Hindlimb muscle (tissue), 1 donor: ENCODE results near the gene BTBD6. TPM values are rescaled to one million over a fixed set of nuclear protein-coding genes. Genes with fewer than 3 reads are reported as not detected.

Experiments
- DNase-seq: peaks from one replicate; pipeline ENCODE4 v3.0.0-alpha.2; 2013
- polyA plus RNA-seq: library from polyadenylated mRNA; unstranded; fragments of 120-200 nt; gene quantifications from one replicate; pipeline ENCODE4 v1.2.1, GENCODE V29; 2013; ENCODE audit not compliant: insufficient read length

Gene BTBD6
- 45.3 TPM for polyA plus RNA-seq

DNA sequence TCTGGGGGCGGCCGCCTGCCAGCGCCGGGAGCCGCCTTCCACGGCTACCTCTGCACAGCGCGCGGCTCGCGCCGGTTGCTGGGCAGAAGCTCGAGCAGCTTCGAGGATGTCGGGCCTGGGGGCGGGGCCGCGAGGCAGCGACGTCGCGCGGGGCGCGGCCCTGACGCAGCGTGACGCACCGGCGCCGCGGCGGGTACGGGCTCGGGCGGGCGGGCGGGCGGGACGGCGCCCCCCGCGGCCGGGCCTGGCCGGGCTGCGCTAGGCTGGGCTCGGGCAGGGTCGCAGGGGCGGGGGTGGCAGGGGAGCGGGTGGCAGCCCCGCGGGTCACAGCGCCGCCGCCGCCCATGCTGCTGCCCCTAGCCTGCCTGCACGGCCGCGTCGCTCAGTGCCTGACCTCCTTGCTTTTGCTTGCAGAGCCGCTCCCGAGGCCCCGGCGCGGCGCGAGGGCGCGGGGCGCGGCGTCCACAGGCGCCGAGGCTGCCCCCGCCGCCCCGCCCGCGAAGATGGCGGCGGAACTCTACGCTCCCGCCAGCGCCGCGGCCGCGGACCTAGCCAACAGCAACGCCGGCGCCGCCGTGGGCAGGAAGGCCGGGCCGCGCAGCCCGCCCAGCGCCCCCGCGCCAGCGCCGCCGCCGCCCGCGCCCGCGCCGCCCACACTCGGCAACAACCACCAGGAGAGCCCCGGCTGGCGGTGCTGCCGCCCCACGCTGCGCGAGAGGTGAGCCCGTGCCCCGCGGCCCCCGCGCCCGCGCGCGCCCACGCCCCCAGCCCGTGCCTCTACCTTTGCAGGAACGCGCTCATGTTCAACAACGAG is at the start of gene BTBD6:
Gene BTBD6 (plus strand): TSS at position 166 of the 814 bp plus-strand sequence. CDS start 179 bp downstream, at position 345.
- peak; percentile 93 for DNase-seq

DNA sequence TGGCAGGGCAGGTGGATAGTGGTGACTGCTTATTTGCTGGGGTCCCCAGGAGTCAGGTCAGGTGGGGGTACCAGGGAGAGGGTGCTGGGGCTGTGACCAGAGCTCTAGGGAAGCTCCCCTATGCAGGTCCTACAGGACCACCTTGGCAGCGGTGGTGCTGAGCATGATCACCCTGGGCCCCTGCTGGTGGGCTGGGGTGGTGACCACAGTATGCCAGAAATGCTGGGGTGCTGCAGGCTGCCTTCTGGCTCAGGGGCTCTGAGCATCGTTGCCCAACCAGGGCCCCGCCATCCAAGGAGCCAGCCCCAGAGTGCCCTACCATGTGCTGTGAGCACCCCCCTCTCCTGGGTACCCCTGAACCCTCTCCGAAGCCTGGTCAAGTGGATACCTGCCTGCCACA is 49.7 kb upstream of the BTBD6 start:
- DNase-seq, result no peak

DNA sequence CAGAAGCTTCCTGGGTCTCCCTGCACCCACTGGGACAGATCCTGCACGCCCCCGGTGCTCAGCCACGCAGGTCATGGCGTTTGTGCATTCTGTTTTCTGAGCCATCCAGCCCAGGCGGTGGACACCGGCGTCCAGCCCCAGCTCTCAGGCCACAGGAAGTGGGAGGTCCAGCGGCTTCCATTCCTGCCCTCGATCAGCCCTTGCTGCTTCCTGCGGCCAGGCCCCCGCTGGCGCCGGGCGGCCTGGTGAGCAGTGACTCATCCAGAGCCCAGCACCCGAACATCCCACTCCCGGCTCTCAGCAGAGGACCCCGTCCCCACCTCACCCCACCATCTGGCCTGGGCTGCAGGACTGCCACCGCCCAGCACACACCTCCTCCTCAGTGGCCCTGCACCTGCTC is 49.2 kb upstream of the BTBD6 start:
- DNase-seq, result no peak

DNA sequence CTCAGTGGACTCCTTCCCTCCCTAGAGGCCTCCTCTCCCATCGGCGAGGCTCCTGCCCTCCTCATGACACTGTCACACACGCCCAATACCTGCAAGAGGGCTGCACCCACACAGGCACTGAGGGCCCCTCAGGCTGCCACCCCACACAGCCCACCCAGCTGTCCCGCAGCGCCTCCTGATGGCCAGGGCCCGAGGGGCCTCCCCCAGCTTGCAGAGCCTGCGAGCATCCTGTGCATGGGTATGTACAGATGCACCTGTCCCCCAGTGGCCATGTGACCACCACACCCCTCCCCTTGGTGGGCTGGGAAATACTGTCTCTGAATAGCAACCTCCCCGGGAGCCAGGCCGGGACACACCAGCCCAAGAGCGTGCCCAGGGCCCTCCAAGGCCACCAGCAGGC is 48.3 kb upstream of the BTBD6 start:
- no peak for DNase-seq

DNA sequence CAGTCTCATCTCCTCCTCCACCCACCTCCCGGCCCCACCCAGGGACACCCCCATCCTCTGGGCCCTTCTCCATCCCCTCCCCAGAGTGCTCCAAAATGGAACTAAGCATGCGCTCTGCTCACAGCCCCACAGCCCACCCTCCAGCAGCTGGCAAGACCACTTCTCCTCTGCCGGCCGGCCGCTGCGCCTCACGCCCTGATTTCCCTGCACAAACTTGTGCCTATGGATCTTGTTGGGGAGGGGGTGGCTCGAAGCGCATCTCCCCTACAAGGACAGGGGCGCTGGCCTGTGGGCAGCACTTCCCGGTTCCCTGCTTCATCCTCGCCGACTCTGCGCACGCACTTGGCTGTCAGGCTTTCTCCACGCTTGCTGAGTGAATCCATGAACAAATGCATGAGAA is 47.7 kb upstream of the BTBD6 start:
- no peak for DNase-seq

DNA sequence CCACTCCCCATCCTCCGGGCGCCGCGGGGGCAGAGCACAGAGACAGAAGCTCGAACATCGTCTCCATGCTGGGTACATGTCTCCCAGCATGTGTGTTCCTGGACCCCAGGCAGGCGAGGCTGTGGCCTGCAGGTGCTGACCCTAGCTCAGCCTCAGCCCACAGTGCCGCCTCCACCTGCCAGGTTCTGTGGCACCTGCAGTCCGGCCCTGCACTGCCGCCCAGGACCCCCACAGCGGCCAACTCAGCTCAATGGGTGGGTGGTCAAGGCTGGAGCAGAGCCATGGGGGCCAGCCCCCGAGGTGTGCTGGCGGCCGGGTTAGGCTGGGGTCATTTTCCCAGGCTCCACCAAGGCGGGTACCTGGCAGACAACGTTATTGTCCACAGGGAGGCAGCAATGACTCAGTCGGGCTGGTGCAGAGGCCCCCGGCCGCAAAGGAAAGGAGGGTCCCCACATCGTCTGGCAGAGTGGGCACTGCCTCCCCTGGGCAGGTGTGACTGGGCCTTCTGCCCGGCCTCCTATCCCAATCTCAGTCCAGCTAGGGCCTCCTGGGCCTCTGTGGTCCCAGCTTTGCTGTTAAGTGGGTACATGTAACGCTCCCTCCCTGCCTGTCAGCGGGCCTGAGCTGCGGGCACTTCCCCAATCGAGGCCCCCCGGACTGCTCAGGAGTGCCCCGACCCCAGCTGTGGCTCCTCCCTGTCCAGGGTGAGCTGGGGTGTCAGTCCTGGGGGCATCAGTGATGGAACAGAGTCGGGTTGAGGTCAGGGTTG is 47.0 kb upstream of the BTBD6 start:
- no peak for DNase-seq

DNA sequence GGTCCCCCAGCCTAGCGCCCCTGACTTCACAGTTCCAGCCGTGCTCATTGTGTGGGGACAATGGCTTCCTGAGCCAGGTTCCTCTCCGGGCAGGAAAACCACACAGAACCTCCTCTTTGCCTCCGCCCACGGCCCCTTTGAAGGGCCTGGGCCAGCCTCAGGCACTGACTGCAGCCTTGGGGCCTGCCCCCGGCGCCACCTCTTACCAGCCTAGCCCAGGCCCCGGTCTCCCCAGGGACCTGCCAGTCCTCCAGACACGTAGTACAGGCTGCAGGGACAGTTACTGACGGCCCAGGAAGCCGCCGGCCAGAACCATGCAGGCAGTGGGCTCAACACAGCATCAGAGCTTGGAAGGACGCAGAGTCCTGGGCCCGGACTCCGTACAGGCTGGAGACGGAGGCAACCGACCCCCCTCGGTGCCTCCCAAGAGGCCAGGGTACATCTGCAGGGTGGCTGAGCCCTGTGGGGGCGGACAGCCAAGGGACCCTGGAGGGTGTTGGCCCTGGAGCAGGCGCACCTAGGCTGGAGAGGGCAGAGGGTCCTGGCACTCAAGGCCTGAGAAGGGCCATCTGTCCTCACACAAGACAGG is 46.3 kb upstream of the BTBD6 start:
- no peak for DNase-seq

DNA sequence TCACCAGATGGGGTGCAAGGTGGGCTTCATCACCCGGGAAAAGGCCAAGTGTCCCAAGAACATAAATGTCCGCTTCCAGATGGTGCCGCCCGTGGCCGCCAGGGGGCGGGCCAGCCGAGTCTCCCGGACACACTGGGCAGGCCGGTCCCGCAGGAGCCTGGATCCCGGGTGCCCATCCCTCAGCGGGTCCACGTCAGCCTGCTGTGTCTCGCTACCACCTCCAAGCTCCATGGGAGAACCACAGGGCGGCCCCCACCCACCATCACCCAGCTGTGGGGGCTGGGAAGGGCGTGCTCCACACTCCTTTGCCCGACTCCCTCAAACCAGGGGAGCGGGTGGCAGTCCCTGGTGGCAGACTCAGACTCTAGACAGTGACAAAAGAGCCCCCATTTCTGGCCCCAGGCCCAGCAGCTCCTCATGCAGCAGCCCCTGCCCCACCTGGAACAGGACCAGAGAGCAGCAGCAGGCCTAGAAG is 45.2 kb upstream of the BTBD6 start:
- DNase-seq, result peak; percentile 55

DNA sequence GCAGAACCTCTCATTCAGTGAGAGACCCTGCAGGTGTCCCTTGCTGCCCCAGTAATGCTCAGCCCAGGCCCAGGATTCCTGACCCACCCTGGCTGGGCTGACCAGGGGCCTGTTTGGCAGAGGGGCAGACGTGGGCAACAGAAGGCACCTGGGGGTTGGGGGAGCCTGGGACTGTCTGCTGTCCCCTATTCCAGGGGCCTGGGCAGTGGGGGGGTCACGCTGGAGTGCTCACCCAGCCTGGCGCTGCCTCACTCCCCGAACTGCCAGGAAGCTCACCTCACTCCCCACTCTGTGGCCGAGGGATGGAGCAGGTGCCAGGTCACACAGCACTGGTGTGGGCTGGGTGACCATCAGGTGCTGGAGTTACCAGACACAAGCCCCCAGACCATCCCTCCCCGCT is 44.6 kb upstream of the BTBD6 start:
- DNase-seq, result no peak

DNA sequence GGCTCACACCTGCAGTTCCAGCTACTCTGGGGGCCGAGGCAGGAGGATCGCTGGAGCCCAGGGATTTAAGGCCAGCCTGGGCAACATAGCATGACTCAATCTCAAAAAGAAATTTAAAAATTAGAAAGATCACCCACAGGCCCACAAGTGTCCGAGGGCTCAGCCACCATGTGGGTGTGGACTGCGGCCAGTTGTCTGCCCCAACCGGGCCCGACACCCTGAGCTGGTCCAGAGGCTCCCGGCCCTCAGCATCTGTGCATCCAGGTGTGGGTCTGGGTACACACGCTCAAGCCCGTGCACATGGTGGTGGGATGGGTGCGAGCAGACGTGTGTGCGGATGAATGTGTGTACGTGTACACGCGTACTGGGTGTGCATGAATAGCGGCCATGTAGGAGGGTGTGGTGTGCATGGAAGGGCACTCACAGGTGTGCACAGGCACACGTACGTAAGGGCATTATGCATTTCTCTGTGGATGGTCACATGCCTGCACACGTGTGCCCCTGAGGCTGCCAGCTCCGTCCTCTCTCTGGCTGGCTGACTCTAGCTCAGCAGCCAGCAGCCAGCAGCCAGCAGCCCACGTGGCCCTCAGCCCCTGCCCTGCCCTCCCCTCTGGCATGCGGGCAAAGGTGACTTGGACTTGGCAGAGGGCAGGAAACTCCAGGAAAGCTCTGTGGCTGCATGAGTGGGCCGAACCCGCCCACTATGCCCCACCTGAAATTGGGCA is 44.0 kb upstream of the BTBD6 start:
- no peak for DNase-seq

DNA sequence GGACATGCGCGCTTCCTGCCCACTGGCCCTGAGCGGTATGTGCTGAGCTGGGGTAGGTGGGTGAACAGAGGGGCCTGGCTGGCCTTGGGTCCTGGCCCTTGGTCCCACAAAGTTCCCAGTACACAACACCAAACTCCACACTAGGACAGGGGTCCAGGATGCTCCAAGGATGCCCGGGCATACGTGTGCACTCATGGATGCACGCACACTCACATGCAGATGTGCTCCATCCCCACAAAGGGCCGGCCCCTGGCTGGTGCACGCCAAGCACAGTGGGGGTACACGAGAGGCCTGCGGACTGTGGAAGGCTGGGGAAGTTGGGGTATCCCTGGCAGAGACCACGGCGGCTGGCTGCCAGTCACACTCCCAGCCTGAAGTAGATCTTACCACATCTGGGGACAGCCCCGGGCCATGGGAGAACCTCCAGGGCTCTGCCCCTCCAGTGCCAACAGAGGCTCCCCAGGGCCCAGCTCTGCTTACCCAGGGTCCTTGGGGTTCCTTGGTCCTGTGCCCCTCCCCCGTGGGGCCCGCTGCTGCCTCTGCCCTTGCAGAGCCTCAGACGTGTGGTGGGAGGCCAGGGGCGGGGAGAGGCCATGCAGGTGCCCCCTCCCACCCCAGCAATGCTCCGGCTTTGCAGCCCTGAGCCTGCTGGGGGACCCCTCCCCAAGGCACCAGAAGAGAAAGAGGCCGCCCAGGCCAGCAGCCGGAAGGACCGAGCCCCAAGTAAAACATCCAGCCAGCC is 43.2 kb upstream of the BTBD6 start:
- DNase-seq, result no peak

DNA sequence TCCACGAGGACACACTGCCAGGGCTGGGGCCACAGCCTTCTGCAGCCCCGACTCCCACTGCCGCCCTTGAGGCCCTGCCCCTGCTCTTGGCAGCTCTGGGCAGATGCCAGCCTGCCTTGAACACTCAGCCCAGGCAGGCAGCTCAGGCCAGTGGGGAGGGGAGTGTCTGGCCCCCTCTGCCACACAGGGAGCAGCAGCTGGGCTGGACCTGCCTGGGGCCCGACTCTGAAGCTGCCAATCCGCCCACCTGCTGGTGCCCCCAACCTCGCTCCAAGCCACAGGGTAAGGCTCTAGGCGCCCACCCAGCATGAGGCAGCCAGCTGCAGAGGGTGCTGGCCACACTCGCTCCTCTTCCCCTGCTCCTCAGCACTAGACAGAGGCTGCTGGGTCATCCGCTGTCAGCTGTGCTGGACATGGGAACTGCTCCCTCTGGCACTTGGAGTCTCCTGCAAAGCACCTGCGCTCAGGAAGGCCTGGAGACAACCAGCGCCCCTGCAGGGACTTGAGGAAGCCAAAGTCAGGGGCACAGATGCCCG is 42.6 kb upstream of the BTBD6 start:
- DNase-seq, result no peak

DNA sequence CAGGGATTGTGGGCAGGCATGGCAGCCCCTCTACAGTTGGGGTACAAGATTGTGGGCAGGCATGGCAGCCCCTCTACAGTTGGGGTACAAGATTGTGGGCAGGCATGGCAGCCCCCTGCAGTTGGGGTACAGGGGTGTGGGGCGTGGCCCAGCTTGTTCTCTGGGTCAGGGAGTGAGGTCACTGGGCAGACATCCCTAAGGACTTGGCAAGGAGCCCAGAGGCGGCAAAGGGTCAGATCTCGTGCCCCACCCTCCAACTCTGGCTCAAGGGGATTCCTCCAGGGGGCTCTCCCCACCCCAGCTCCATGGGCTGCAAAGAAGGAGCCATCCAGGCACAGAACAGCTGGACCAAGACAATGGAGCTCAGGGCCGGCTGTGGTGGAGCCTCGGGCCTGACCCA is 41.5 kb upstream of the BTBD6 start:
- no peak for DNase-seq

DNA sequence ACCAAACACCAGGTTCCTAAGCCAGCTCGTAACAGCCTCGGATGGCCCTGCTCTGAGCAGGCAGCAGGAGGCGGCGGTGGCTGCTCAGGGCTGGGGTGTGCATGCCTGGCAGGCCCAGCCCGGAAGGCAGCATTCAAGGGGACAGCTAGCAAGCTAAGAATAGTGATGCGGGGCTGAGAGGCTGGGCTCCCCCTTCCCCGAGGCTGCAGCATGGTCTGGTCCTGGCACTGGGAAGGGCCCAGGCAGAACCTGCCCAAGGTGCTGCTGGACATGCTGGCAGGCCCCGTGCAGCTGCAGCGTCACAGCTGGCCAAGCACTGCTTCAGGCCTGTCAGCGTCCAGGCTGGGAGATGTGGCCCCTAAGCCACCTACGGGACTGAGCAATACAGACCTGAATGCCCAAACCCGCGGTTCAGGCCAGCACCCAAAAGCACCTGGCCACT is 40.9 kb upstream of the BTBD6 start:
- DNase-seq, result no peak

DNA sequence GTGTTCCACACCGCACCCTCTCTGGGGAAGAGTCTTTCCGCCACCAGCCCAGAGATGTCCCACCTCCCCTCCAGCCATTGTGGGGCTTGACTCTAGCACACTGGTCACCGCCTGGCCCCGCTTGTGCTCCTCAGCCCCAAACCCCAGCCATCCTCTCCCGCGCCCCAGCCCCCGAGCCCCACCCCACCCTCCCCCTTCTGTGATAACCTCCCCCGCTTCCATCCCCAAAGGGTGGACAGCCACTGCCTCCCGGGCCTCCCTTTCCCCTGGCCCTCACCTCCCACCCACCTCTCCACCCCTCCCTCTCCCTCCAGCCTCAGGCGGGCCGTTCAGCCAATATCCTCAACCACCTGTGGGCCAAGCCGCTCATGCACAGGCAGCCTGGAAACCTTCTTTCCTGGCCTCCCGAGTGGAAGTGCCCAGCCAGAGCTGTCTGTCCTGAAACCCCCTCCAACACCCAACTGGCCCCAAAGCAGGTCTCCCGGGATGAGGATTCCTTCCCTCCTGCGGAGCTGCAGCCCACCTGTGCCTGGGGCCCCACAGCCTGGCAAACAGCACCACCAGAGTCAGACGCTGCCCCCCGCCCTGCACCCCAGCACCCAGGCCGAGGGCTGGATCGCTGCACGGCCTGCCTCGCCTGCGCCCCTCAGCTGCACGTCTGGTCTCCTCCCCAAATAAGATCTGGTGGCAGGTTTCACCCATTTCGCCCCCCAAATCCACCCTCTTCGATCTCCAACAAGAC is 40.2 kb upstream of the BTBD6 start:
- no peak for DNase-seq

DNA sequence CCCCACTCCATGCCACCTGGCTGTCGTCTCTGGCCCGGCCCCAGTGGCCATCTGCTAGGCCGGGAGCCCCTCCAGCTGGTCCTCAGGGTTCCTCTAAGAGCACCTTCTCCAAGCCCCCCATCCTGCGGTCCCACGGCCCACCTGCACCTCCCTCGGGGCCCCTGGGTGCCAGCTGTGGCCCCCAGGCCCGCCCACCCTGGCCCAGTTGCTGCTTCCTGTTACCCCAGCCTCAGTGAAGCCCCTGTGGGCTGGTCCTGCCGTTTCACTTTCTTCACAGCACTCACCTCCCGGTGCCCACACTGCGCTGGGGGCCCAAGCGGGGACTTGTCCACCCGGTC is 39.6 kb upstream of the BTBD6 start:
- DNase-seq, result no peak

DNA sequence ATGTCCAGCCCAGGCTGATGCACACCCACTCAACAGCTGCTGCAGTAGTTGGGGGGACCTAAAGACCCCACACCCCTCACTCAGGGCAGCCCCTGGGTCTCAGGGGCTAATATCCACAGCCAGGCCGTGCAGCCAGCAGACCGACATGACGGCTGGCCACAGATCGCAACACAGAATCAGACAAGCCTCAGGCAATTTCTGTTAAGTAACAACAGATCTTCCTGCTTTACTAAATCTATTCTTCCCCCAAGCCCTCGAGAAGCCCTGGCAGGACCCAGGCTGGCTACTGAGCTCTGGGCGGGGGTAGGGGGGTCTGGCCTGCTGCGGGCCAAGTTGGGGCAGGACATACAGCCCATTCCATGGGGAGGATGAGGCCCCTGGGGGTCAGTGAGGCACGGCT is 39.2 kb upstream of the BTBD6 start:
- no peak for DNase-seq

DNA sequence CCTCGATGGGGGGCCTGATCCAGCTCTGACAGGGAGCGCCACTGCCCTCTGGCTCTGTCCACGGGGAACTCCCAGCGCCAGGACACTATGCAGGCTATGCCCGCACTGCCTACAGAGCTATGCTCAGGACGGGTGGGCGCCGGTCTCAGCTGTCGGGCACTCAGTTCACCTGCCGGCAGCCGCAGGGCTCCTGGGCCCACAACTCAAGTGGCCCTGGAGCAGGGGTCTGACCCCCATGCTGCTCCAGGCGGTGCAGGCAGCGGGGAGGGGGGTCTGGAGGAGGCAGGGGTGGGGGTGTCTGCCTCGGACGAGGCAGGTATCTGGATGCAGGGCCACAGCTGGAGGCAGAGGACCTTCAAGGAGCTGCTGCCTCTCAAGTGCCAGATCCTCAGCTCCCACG is 38.7 kb upstream of the BTBD6 start:
- no peak for DNase-seq

DNA sequence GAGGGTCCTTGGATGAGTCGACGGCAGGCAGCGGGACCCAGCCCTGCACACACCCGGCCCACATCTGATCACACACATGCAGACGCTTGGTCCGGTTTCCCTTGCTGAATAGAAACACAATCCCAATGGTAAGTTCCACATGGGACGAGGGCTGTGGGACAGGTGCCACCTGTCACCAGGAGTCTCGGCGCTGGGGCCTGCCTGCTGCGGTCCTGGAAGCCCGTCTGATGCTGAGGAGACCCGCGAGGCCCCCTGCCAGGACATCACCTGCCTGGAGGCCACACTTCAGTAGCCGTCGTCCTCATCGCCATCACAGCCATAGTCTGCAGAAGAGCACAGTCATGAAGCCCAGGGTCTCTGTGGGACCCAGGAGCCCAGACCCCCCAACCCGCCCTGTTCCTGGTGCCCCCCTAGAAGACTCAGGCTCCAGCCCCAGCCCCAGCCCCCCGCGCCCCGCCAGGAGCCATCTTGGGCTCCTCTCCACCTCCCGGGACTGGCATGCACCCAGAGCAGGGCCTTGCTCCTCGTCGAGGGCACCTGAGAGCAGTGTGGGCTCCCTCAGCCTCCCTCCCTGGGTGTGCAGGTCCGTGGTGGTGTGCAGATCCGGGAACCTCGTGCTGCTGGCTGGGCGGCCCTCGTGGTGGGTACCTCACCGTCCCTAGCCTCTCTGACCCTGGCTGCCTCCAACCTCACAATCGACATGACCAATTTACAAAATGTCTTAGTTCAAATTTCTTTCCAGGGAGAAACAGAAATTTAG is 37.9 kb upstream of the BTBD6 start:
- no peak for DNase-seq

DNA sequence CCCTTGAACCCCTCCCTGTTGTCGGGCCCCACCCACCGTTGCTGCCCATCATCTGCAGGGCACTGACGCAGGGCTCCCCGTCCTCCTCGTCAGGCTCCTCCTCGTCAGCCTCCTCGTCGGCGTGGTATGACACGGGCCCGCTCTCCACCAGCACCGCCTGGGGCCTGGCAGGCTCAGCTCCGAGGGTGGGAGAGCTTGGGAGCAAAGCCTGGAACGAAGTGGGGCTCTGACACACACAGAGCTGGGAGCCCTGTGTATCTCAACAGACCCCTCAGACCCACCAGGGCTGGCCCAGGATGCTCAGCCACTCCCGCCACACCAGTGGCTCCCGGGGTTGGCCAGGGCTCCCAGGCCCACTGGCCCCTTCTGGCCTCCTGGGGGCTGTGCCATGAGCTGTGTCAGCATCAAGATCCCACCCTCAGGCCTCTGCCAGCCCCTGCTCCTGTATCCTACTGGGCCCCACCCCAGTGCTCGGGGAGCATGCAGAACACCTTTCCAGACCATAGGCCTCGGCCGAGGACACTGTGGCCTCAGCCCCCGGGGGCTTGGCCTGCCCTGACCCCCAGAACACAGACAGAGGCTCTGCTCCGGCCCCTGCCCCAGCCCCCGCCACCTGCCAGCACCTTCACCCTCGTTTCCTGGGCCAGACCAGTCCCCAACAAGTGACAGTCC is 37.1 kb upstream of the BTBD6 start:
- no peak for DNase-seq
